Inflammatory macrophage (primary cell): ENCODE data around the gene MAPK8.
"Not testable (repeated sequence)": the region's sequence is repeated elsewhere in the genome, so short reads cannot be mapped to it uniquely, and the experiment has no call there.

ENCODE experiments used
- DNase-seq, 2 donors: peaks; one replicate each; pipeline ENCODE4 v3.0.0-alpha.2; 2020 to 2022

Gene MAPK8

DNA sequence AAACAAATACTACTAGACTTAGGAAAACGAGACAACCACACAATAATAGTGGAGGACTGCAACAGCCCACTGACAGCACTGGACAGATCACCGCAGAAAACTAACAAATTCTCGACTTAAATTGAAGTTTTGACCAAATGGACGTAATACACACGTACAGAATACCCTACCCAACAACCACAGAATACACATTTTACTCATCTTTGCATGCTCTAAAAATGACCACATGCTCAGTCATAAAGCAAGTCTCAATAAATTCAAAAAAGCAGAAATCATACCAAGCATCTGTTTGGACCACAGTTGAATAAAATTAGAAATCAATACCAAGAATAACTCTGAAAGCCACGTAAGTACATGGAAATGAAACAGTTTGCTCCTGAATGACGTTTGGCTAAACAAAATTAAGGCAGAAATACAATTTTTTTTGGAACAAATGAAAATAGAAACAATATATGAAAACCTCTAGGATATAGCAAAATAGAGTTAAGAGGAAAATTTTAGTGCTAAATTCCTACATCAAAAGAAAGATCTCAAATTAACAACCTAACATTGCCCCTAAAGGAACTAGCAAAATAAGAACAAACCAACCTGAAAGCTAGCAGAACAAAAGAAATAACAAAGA is 30.6 kb downstream of the MAPK8 start:
- no peak for DNase-seq

DNA sequence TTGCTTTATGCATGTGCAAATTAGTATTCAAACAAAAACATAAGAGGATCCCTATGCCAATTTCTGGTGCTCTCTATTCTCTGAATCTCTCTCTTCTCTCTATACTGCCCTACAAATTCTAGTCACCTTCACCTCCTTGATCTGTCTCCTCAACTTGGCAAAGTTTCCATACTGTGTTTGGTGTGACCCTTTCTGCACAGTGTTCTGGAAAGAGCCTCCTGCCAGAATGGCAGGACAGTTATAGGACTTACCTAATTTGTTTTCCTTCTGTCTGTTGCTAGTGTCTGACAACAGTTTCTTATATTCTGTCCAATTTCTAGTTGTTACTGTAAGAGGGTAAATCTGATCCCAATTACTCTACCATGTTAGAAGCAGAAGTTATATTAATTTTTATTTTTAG is 34.3 kb downstream of the MAPK8 start:
- DNase-seq: no peak

DNA sequence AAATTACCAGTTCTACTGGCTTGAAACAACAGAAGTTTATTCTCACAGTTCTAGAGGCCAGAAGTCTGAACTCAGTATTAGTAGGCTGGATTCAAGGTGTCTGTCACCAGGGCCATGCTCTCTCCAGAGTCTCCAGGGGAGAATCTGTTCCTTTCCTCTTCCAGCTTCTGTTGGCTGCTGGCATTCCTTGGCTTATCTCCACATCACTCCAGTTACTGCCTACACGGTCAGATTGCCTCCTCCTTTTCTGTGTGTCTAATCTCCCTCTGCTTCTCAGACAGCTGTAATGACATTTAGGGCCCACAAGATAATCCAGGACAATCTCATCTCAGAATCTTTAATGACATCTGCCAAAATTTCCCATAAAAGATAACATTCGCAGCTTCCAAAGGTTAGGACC is 36.6 kb downstream of the MAPK8 start:
- DNase-seq: no peak

DNA sequence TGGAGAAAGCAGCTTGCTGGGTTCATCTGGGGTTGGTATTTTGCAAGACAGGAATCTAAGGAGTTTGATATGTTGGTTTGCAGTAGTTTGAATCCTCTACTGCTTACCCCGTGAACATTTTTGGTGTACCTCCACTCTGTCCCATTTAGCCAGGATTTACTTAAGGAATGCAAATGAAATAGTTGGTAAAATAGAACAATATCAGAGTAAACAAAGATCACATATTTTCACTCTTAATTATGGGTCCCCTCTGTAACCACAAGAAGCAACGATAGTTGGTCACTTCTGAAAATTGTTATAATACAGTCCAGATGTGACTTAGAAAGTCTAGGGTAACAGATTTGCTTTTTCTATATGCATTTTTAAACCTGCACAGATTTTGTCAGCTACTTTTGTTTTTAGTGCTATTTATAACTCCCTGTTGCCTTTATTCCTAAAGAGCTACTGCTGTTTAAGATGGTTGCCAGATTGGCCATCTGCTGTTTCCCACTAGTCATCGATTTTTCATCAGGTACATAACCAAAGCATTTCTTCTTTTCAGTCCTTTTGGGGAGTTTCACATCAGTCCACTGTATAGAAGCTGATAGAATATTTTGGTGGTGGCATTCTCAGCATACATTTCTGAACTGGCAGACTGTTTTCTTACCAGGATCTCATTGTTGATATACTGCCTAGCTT is 37.6 kb downstream of the MAPK8 start:
- DNase-seq: no peak

DNA sequence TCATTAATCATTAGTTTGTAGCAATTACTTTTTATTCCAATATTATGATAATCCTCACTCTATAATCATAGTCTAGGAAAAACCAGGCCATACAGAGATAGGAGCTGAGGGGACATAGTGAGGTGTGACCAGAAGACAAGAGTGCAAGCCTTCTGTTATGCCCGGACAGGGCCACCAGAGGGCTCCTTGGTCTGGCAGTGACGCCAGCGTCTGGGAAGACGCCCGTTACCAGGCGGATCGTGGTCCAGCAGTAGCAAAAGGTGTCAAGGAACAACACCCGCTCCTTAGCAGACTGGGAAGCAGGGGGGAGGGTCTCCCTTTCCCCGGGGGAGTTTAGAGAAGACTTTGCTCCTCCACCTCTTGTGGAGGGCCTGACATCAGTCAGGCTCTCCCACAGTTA is 39.8 kb downstream of the MAPK8 start:
- DNase-seq: not testable (repeated sequence)

DNA sequence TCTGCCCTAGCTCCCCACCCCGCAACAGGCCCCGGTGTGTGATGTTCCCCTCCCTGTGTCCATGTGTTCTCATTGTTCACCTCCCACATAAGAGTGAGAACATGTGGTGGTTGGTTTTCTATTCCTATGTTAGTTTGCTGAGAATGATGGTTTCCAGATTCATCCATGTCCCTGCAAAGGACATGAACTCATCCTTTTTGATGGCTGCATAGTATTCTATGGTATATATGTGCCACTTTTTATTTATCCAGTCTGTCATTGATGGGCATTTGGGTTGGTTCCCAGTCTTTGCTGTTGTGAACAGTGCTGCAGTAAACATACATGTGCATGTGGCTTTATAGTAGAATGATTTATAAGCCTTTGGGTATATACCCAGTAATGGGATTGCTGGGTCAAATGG is 41.1 kb downstream of the MAPK8 start:
- not testable (repeated sequence) for DNase-seq

DNA sequence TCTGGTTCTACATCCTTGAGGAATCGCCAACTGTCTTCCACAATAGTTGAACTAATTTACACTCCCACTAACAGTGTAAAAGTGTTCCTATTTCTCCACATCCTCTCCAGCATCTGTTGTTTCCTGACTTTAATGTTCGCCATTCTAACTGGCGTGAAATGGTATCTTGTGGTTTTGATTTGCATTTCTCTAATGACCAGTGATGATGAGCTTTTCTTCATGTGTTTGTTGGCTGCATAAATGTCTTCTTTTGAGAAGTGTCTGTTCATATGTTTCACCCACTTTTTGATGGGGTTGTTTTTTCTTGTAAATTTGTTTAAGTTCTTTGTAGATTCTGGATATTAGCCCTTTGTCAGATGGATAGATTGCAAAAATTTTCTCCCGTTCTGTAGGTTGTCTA is 41.5 kb downstream of the MAPK8 start:
- DNase-seq: not testable (repeated sequence)

DNA sequence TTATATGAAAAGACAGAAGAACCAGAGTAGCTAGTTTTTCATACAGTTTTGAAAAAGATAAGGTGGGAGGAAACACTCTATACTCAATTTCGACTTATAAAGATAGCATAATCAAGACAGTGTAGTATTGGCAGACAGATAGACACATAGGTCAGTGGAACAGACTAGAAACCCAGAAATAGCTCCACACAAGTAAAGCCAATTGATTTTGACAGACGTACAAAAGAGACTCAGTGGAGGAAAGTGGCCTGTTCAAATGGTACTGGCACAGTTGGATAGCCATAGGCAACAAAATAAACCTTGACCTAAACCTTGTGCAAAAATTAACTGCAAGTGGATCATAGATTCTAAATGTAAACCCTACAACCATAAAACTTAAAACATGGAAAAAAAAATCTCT is 46.8 kb downstream of the MAPK8 start:
- no peak for DNase-seq

DNA sequence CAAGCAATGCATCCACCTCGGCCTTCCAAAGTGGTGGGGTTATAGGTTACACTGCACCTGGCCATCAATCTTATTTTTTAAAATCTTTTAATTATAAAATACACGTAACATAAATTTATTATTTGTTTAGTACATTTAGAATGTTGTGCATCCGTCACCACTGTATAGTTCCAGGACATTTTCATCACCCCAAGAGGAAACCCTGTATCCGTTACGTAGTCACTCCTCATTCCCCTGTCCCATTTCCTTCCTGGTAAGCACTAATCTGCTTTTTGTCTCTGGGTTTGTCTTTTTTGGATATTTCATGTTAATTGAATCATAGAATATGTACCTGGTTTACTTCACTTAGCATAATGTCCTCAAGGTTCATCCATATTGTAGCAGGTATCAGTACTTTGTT is 51.2 kb downstream of the MAPK8 start:
- no peak for DNase-seq

DNA sequence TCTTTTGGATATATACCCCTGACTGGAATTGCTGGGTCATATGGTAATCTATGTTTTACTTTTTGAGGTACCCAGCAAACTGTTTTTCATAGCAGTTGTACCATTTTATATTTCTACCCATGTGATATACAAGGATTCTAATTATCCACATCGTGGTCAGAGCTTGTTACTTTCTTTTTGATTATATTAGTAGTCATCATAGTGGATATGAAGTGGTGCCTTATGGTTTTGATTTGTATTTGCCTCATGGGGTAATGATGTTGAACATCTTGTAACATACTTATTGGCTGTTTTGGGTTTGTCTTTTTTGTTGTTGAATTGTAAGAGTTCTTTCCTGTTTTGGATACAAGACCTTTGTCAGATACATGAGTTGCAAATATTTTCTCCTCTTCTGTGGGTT is 51.7 kb downstream of the MAPK8 start:
- no peak for DNase-seq

DNA sequence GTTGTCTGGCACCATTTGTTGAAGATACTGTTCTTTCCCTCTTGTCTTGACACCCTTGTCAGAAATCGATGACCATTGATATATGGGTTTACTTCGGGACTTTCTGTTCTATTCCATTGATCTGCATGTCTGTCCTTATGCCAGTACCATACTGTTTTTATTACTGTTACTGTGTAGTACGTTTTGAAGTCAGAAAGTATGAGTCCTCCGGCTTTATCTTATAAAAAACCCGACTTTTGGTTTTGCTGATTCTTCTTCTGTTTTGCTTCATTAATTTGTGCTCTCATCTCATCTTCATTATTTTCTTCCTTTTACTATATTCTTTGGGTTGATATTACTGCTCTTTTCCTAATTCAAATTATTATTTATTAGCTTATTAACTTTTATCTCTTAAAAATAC is 52.4 kb downstream of the MAPK8 start:
- DNase-seq: no peak

DNA sequence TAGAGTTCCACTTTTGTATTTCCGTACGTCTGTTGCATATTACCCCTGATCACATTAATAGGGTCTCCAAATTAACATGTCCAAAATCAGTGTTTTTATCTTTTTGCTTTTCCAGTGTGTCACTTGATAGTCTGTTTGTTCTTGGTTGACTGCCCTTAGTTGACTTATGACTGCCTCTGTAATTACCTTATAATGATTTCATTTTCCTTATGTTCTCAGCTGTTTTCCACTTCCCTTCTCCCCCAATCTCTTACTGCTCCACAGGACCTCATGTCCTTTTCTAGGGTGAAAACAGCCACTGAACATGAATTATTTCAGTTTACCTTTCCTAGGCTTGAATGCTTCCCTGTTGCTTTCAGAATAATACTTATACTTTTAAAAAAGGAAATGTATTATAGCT is 54.7 kb downstream of the MAPK8 start:
- no peak for DNase-seq

DNA sequence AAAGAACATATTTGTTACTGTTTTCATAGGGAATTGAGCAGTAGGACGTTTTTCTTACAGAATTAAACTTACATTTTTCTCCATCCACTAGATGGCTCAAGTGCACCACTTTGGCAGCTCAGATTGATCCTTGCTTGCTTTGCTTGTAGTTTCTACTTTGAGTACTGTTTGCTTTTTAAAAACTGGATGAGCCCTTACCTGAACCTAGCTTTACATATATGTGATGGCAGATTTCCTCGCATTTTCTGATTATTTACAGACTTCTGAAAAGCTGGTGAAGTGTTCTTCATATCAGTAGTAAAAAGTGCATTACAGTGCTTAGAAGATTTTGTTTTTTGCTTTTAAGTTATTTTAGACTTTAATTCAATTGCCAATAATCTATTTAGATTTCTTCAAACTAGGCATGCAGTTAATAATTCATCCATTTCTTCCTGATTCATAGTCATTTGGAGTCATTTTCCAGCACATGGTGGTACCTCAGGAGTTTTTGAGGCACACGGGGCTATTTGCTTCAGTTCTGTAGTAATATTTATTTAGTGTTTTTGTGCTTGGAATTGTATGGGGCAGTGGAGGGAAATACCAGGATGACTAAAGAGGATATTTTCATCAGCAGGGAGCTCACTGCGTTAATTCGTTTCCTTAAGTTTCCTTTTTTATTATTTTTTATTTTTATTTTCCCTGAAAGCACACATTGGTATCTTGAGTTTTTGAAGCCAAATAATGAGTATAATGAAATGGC is 57.3 kb downstream of the MAPK8 start:
- DNase-seq: peak; percentile 75 to 79

DNA sequence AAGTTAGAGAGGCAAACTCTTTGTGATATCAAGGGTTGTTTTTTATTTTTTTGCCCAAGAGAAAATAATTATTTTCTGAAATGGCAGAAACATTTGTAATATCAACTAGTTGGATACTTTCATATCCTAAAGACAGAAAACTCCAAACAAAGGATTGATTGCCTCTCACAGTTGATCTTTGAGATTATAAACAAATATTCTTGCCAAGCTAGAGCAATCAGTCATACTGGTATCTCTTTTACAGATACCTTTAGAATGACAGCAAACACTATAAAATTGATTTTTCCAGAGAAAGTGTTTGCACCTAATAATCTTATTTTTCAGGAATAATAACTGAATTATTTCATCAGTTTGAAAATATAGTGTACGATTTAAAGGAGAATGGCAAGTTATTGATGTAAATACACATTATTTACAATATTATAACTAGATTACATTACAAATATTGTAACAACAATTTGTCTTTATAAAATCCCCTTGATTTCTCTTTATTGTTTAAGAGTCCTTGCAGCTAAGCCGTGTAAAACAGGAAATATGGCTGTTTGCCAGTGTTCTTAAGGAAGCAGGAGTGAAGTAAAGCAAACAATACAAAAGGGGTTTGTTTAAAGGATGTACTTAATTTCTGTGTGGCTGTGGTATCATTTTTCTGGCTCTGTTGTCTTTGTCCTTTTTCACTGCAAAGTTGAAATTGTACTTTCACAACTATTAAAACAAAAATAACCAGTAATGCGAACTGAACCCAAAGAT is 58.4 kb downstream of the MAPK8 start:
- DNase-seq: peak; percentile 35 to 42

DNA sequence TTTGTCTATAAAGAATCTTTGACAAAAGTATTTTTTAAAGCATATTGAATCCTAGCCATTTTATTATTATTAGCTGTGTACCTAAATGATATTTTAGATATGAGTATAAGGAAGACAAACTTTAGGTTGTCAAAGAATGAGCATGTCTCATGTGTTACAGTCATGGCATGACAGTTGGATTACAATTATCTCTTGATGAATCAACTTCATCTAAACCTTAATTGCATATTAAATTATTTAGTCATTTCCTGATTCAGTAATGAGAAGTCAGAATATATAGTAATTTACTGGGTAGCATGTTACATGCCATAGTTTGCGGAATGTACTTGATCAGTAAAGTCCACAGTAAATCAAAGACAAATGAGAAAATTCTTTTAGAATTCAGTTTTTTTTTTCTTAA is 59.2 kb downstream of the MAPK8 start:
- no peak for DNase-seq

DNA sequence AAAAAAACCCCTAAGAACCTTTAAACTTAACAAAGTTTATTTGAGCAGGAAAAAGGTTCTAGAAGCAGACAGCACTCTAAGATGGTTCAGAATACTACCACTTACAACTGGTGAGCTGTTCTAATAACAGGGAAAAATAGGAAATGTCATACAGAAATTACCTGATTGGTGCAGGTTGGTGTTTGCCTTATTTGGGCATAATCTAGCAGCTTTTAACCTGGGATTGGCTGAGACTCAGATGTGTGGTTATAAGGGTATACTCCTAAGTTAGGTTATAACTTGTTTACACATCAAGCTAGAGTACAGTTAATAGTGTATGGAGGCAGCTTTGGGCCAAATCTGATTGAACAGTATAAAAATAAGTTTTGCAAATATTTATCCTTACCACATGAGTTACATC is 59.8 kb downstream of the MAPK8 start:
- DNase-seq: no peak

DNA sequence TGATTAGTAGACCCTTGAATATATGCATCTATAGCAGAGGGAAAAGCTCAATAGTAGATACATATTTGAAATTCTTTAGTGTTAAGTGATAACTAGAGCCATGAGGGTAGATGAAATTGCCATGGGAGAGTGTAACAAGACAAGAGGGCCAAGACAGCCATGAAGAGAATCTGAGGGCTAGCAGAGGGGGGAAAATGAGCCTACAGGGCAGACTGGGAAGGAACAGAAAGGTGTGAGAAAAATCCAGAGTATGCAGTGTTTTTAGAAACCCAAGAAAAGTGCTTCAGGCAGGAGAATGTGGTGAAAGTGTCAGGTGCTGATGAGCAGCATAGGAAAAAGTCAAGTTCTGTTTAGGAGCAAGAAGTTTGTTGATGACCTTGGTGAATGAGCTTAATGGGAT is 63.0 kb downstream of the MAPK8 start:
- no peak for DNase-seq

DNA sequence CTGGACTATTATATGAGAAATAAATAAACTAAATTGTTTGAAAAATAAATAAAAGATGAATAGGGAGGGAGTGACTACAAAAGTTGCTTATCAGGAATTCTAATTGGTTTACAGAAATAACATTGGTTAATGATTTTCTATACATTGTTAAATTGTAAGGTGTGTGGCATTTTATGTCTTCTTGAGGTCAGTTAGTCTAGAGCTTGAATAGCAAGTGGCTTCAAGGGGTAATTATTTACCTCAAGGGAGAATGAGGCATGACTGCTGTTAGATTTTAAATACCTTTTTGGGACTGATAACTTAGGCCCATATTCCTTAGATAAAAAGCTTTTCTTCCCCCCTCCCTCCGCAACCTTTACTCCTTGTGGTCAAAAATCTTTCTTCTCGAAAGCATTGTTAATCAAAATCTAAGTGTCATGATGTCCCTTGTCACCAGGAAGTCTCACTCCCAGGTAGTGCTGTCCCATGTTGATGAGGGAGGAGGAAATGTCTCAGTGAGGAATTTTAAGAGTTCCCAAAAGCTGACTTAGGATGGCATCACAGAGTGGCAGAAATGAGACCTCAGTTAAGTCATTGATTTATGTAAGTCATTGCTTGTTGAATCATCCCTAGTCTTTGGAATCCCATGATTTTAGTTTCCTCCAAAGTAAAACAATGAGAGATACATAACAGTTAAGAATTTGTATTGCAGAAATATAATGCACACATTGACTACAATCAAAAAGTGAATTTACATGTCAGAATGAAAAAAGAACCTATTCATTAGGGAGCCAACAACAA is 71.5 kb downstream of the MAPK8 start:
- no peak for DNase-seq

DNA sequence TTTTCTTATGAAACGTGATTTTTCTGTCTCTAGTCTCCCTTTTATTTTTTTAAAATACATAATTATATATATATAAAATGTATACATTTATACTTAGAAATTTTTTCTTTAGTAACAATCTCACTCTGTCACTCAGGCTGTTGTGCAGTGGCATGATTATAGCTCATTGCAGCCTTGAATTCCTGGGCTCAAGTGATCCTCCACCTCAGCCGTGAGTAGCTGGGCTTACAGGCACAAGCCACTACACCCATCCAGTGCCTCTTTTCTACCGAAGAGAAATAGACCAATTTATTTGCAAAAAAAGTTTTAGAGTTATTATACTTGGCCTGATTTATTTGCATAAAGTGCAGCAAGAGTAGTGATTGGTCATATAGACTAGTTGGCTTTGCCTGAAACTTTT is 72.2 kb downstream of the MAPK8 start:
- DNase-seq: no peak

DNA sequence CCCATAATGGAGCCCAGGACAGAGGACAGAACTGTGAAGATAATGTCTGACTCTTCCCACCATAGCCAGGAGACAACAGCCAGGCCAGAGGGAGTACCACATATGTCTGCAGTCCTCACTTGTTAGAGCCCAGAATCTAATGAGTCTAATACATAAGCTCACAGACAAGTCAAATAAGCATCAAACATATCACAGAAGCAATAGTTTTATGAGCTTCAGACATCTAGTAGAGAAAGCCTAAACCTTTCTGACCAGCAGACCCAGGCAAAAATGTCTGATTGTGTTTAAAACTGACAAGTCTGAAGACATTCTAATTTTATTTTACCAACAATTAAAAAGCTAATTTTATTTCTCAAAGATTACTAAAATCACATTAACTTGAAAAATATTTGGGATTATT is 75.5 kb downstream of the MAPK8 start:
- DNase-seq: no peak

DNA sequence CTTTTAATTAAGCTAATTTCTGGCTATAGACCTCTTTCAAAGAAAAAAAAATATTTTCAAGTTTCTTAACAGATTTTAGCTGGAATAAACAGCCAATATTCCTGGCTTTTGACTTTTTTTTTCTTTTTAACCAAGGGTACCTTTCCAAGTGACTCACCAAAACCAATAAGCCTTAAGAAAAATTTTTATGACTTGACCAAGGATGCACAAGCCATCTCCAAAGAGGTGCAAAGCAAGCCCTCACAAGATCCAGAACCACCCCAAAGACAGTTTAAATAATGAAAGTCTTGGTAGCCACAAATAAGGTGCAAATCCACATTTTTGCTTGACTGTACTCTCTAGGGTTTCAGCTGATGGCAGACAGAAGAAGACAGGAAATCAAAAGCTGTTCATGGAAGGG is 76.5 kb downstream of the MAPK8 start:
- no peak for DNase-seq

DNA sequence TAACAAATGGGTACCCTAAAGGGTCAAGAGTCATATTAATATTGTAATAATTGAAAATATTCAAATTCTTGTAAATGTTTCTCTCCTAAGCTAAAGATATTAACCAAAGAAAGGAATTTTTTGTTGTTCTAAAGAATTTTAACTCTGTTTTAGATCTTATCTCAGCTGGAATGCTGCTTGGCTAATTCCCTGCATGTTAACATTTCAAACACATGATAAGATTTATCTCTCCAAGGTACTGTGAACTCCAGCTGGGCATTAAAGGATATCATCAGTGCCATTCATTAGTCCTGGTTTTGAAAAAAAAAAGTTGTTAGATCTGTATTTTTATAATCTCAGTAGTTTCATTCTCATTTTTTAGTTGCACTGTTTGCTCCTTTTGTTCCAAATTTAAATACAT is 76.9 kb downstream of the MAPK8 start:
- DNase-seq: no peak

DNA sequence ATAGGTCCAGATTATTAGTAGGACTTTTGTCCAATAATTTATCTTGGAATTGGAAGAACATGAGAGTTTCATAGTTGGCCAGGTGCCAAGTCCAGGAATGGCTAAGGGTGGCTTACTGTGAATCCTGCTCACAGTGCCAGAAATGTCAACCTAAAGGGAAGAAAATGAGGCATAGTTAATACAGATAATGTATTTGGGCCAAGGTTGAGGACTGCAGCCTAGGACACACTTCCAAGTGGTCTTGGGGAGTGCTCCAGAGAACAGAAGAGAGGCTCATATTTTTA is 78.2 kb downstream of the MAPK8 start:
- DNase-seq: no peak
